ENCODE data around the gene HOGA1.
"Not testable (repeated sequence)": the region's sequence is repeated elsewhere in the genome, so short reads cannot be mapped to it uniquely, and the experiment has no call there.

The HOGA1 gene

DNA sequence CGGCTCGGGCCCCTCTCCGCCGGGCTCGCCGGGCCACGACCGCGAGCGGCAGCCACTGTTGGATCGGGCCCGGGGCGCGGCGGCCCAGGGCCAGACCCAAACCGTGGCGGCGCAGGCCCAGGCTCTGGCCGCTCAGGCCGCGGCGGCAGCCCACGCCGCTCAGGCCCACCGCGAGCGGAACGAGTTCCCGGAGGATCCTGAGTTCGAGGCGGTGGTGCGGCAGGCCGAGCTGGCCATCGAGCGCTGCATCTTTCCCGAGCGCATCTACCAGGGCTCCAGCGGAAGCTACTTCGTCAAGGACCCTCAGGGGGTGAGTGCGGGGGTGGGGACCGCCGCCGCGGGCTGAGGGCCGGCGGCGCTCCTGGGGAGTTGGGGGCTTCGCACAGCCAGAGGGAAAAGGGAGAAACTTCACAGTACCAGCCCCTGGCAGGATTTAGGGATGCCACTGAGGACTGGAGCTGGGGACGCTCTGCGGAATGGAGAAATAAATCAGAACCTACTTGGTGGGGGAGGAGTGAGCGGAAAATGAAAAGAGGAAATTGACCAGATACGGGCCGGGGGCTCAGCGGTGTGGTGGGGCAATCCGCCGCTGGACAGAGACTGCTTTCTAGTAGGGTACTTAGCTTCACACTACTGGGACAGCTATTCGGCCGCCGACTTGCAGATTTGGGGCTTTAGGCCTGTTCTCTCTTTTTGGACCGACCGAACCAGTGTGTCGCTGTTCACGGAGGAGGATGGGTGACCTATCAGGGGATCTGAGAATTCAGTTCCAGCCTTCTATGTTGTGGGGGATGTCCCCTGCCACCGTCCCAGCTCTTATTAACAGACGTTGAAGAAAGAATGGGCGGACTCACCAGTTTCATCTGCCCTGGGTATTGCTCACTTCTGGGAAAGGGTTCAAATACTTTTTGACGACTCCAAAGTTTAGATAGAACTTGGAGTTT, 57.0 kb downstream of the HOGA1 start:
- Histone ChIP-seq H3K27ac (peak overlapping the region; percentile 39 to 93 (median 85)), H3K4me3 (peak overlapping the region; percentile 54 to 89 (median 72))

DNA sequence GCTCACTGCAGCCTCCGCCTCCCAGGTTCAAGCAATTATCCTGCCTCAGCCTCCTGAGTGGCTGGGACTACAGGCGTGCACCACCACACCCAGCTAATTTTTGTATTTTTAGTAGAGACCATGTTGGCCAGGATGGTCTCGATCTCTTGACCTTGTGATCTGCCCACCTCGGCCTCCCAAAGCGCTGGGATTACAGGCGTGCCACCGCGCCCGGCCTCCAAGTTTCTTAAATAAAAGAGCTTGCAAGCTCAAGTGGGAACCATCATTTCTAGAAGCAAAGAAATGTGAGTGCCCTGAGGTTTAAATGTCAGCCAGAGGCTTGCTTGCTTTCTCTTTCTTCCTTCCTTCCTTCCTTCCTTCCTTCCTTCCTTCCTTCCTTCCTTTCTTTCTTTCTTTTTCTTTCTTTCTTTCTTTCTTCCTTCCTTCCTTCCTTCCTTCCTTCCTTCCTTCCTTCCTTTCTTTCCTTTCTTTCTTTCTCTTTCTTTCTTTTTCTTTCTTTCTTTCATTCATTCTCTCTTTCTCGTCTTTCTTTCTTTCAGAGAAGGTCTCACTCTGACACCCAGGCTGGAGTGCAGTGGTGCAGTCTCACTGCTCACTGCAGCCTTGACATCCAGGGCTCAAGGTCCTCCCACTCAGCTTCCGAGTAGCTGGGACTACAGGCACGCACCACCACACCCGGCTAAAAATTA, 58.4 kb downstream of the HOGA1 start:
- H3K27ac ChIP-seq = peak overlapping the region in 5 of 21 experiments; percentile 73 to 92 (median 92)
- H3K4me3 ChIP-seq = peak overlapping the region in 1 of 7 experiments; percentile 80

DNA sequence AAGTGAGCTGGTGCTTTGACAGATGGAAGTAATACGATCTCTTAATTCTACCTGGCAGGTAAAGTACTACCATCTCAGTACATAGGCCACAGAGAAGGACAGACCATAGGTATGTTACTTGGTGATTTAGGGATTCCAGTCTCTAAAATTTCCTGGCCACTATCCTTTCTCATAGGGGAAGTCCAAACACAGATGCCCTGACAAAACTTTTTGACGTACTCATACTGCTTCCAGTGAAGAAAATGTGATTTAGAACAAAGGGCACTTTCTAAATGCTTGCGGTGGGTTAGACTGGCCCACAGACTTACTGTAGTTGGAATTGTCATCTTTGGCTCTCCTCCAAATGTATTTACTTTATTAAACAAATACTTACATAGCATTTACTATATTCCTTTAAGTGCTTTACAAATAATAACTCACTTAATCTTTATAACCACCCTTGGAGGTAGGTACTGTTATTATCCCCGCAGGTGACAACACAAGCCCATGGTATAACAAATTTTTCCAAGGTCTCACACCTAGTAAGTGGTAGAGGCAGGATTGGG, 59.3 kb downstream of the HOGA1 start:
- Histone ChIP-seq H3K27ac (peak overlapping the region in 1 of 21 experiments; percentile 11), H3K4me3 (no peak overlapping the region)

DNA sequence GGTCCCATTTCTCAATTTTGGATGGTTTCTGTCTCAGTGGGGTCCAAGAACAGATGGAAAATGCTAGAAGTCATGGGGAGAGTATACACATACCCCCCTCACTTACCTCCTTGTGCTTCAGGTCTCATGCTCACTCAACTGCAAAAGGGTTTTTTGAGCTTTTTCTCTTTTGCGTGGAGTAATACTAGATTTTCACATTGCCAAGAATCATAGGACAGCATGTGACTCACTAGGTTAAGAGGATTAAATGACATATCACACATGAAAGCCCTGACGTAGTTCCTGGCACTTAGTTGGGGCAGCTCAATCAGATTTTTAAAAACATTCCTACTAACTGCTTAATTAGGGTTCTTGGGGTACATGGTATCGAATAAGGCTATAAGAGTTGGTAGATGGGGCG, 60.7 kb downstream of the HOGA1 start:
- Histone ChIP-seq H3K4me3 (no peak overlapping the region), H3K27ac (no peak overlapping the region)

DNA sequence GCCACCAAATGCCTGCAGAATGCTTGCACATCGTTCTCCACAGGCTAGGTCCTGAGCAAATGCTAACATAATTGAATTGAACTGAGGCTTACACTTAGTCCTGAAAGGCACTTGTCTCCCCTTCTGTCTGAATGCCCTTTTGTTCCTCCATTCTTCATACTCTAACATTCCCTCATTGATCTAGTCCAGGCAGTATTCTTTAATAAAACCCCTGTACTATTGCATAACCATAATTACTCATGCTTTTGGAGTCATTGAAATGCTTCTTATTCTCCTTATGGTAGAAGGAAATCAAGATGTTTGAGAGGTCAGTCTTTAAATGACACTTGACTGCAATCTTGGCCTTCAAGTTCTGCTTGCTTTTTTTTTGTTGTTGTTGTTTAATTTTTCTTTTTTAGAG, 63.4 kb downstream of the HOGA1 start:
- Histone ChIP-seq H3K27ac (peak overlapping the region in 12 of 21 experiments; percentile 65 to 88 (median 82)), H3K4me3 (no peak overlapping the region)

DNA sequence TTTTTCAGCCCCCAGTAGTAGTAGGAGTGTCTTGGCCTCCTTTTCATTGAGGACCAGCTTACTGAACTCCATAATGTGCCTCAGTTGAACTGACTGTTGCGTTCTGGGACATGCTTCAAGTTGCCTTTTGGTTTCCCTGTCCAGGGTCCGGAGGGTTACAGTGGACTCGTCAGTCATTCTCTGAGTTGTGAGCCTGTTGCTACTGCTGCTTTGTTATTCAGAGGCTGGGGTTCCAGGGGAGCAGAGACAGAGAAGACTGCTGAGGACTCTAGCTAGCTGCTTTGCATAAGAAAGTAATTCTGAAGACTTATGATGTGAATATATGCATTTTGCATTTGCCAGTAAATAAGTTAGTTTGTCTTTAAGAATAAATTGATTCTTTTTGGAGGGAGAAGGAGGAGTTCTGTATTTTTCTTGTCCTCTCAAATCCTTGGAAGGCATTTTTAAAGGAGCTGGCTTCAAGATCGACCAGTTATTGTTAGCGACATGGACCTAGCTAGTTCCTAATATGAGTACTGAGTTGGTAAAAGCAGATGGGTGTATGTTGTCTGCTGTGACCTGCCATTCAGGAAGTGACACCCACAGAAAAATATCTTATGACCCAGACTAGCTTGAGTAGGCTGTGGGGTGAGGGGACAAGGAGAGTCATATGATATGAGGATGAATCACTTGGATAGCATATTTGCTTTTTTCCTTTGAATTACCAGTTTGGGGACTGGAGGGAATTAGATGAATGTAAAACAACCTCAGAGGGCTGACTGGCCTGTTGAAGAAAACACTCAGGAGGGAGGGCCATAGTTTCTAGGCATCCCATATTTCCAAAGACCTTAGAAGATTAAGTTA, 64.6 kb downstream of the HOGA1 start:
- Histone ChIP-seq H3K27ac (peak overlapping the region in 20 of 21 experiments; percentile 17 to 88 (median 77)), H3K4me3 (no peak overlapping the region)

DNA sequence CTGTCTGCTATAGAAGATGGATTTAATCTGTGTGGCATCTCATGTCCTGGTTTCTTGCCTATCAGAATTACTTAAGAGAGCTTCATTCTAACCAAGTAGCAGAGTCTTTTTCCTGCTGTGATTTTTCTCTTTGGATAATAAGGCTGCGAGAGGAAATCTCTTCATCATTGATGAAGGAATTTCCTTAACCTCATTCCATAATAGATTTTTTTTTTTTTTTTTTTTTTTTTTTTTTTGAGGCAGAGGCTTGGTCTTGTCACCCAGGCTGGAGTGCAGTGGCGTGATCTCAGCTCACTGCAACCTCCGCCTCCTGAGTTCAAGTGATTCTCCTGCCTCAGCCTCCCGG, 65.2 kb downstream of the HOGA1 start:
- H3K27ac ChIP-seq = peak overlapping the region in 19 of 21 experiments; percentile 8 to 88 (median 76)
- not testable (repeated sequence) for H3K4me3 ChIP-seq

DNA sequence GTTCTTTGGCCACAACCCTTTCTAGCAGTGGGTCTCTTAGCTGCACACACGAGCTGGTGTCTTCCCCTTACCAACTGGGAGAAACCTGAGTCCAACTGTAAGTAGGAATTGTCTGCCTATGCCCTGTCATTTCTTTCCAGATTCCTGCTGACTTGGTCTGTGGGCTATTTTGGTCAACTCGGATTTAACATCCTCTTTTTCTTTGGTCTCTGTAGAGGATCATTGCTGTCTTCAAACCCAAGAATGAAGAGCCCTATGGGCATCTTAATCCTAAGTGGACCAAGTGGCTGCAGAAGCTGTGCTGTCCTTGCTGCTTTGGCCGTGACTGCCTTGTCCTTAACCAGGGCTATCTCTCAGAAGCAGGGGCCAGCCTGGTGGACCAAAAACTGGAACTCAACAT, 66.5 kb downstream of the HOGA1 start:
- peak overlapping the region in 16 of 21 experiments; percentile 8 to 88 (median 58) for H3K27ac ChIP-seq

DNA sequence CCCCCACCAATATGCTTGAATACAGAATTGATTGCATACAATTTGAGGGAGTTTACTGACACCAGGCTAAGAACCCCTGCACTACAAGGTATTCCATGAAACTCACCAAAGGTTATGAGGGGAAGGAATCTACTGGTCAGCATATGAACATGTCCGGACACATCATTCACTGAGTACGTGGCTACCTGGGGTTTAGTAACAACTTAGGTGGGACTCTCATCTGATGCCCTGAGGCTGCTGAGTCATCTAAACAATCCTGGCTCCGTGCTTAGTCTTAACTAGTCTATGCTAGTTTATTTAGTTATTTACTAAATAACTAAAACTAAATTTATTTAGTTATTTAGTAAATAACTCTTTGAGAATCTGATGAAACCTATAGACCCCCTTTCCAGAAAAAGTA, 67.6 kb downstream of the HOGA1 start:
- Histone ChIP-seq H3K4me3 (no peak overlapping the region), H3K27ac (peak overlapping the region in 11 of 21 experiments; percentile 4 to 88 (median 43))

More for the DNA sequence above, 66.5 kb downstream of the HOGA1 start:
- H3K4me3 ChIP-seq = no peak overlapping the region

DNA sequence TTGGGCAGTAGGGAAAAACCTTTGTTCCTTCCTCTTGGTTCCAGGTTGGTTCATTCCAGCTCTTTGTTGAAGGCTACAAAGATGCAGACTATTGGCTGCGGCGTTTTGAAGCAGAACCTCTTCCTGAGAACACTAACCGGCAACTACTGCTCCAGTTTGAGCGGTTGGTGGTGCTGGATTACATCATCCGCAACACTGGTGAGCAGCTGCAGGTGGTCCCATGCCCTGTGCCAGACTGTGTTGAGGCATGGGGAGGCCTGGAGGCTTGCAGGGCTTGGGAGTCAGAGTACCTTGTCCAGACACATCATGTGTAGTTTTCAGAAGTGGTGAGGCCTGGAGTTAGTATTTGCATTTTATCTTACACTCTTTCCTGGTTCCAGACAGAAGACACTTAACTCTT, 72.6 kb downstream of the HOGA1 start:
- no peak overlapping the region for H3K4me3 ChIP-seq
- H3K27ac ChIP-seq = no peak overlapping the region

DNA sequence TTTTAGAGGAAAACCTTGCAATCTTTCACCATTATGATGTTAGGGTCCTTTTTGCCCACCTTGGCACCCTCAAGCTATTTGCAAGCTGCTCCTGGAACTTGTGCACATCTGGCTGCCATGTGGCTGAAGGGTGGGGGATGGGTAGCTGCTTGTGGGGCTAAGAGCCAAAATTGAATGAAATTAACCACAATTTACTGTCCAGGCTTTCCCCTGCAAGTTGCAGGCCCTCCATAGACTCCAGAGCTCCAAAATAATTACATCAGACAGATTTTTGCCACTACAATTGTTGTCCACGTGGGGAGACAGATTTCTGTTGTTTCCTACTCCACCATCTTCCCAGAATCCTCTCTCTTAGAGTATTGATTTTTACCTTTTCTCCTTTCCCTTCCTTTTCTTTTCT, 75.4 kb downstream of the HOGA1 start:
- Histone ChIP-seq H3K4me3 (no peak overlapping the region), H3K27ac (no peak overlapping the region)
